ENCODE measurements around the gene SFI1.

The SFI1 gene

DNA sequence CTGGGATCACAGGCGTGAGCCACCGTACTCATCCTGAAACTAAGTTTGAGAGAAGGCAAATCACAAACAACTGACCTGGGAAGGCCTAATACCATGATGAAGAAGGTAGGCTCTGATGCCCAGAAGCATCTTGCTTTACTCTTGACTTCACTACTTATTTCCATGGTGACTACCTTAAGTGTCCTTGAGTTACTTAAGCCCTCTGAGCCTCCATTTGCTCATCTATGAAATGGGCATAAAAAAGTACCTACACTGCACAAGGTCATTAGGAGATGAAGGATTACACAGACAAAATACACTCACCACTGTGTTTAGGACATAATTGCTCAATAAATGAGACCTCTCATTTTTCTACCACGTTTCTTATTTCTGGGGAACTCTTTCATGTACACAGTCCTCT lies 34.6 kb upstream of the SFI1 start:
- no peak for TF ChIP-seq CTCF (IDR thresholded peaks at IDR 0.05)

DNA sequence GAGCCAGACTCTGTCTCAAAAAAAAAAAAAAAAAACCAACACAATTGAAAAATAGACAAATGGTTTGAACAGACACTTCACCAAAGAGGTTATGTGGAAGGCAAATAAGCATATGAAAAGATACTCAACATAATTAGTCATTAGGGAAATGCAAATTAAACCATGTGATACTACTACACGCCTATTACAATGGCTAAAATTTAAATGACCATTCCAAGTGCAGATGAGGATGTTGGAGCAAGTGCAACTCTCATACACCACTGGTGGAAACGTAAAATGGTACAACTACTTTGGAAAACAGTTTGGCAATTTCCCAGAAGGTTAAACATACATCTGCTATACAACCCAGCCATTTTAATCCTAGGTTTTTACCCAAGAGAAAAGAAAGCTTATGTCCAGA lies 31.0 kb upstream of the SFI1 start:
- no peak for TF ChIP-seq CTCF (IDR thresholded peaks at IDR 0.05)

DNA sequence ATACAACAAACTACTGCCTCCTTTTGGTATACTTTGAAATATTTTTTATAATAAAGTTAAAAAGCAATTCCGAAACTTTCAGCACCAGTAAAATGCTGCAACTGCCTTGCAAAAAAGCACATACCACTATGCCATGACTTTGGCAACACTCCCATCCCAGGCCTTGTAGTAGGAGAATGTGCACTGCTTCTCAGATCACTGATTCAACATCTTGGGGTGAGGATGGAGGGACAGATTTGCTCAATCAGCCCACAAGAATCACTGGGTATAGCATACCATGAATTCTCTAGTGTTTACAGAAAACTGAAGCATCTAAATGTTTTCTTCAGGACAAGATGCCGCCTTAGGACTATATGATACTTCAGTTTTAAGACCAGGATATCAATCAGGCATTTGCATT lies 21.6 kb upstream of the SFI1 start:
- TF ChIP-seq CTCF (IDR thresholded peaks at IDR 0.05), result no peak

DNA sequence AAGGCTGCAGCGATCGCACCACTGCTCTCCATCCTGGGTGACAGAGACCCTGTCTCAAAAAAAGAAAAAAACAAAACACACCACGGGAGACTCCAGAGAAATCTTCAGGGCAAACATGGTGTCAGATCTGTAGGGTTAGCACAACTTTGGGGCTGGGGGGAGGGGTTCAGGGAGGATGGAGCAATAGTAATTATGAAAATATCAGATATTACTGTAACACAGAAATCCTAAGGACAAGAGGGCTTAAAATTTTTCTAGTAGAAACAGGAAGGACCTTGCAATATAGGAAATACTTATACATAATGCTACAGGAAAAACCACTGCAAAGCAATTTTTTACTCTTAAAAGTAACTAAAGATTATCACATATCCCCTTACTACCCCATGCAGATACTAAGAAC lies 20.5 kb upstream of the SFI1 start:
- no peak for TF ChIP-seq CTCF (IDR thresholded peaks at IDR 0.05)

- no peak for TF ChIP-seq CTCF (IDR thresholded peaks at IDR 0.05)
Observed at GRCh38 chr22:31477329-31477728, 19.0 kb upstream of the SFI1 start.

DNA sequence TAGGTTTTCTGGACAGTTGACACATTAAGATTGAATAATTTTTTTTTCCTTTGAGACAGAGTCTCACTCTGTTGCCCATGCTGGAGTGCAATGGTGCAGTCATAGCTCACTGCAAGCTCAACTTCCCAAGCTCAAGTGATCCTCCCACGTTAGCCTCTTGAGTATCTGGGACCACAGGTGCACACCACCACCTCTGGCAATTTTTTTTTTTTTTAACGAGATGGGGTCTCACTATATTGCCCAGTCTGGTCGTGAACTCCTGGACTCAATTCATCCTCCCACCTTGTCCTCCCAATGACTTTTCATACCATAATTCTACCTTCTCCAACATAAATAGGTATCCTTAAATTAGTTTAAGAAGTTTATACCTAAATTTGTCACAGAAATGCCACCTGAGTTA lies 15.2 kb upstream of the SFI1 start:
- no peak for TF ChIP-seq CTCF (IDR thresholded peaks at IDR 0.05)

GRCh38 chr22:31486951-31487350 lies 9.4 kb upstream of the SFI1 start:
- no peak for TF ChIP-seq CTCF (IDR thresholded peaks at IDR 0.05)

GRCh38 chr22:31488346-31488883 lies 7.9 kb upstream of the SFI1 start:
- TF ChIP-seq CTCF (IDR thresholded peaks at IDR 0.05), result no peak

All from LNCAP (cell line).